ENCODE results near the gene KIT.
"Not testable (repeated sequence)": the region's sequence is repeated elsewhere in the genome, so short reads cannot be mapped to it uniquely, and the experiment has no call there.

The KIT gene

GRCh38 chr4:54657551-54658251 lies at the start of gene KIT:
KIT (plus strand) TSS chr4:54657957; CDS start chr4:54658015, 58 bp downstream.
- peak; percentile 42 for DNase-seq (ENCODE audit: low spot score)

- DNase-seq (ENCODE audit: low spot score): no peak
These were observed 48.4 kb upstream of the KIT start for GRCh38 chr4:54609310-54609709.

GRCh38 chr4:54614149-54614548 lies 43.6 kb upstream of the KIT start:
- DNase-seq (ENCODE audit: low spot score): no peak

- DNase-seq (ENCODE audit: low spot score): no peak
These were observed 37.0 kb upstream of the KIT start for GRCh38 chr4:54620773-54621172.

- DNase-seq (ENCODE audit: low spot score): no peak
These were observed 32.4 kb upstream of the KIT start for GRCh38 chr4:54625391-54625790.

- DNase-seq (ENCODE audit: low spot score): no peak
These were observed 31.6 kb upstream of the KIT start for GRCh38 chr4:54626113-54626512.

- no peak for DNase-seq (ENCODE audit: low spot score)
These were observed 25.2 kb upstream of the KIT start for GRCh38 chr4:54632537-54632936.

GRCh38 chr4:54633102-54633740 lies 24.5 kb upstream of the KIT start:
- DNase-seq (ENCODE audit: low spot score): not testable (repeated sequence)

GRCh38 chr4:54635318-54635717 lies 22.4 kb upstream of the KIT start:
- no peak for DNase-seq (ENCODE audit: low spot score)

- no peak for DNase-seq (ENCODE audit: low spot score)
These were observed 20.4 kb upstream of the KIT start for GRCh38 chr4:54637325-54637724.

GRCh38 chr4:54641101-54641500 lies 16.7 kb upstream of the KIT start:
- not testable (repeated sequence) for DNase-seq (ENCODE audit: low spot score)

GRCh38 chr4:54643172-54643571 lies 14.6 kb upstream of the KIT start:
- no peak for DNase-seq (ENCODE audit: low spot score)

GRCh38 chr4:54643958-54644751 lies 13.6 kb upstream of the KIT start:
- DNase-seq (ENCODE audit: low spot score): no peak

- no peak for DNase-seq (ENCODE audit: low spot score)
These were observed 11.9 kb upstream of the KIT start for GRCh38 chr4:54645830-54646229.

GRCh38 chr4:54647070-54647469 lies 10.7 kb upstream of the KIT start:
- DNase-seq (ENCODE audit: low spot score): no peak

- no peak for DNase-seq (ENCODE audit: low spot score)
These were observed 6.7 kb upstream of the KIT start for GRCh38 chr4:54651050-54651449.

GRCh38 chr4:54654753-54655152 lies 3.0 kb upstream of the KIT start:
- no peak for DNase-seq (ENCODE audit: low spot score)

- DNase-seq (ENCODE audit: low spot score): peak; percentile 4
These were observed 589 bp upstream of the KIT start for GRCh38 chr4:54657185-54657550.

GRCh38 chr4:54658252-54659093 lies 716 bp downstream of the KIT start:
- DNase-seq (ENCODE audit: low spot score): peak; percentile 26

- peak; percentile 4 for DNase-seq (ENCODE audit: low spot score)
These were observed 1.6 kb downstream of the KIT start for GRCh38 chr4:54659313-54659712.

GRCh38 chr4:54659749-54660535 lies 2.2 kb downstream of the KIT start:
- DNase-seq (ENCODE audit: low spot score): no peak
